Endometrium (tissue), 2 donors: ENCODE data around the gene MECP2.

ENCODE experiments used
- FAIRE-seq: peaks from 2 replicates; lab custom pipeline; 2012; peaks lifted over from hg19 to GRCh38; lab: Jason Lieb, UNC
- donor health status: control.
- donor health status: control.

The MECP2 gene

DNA sequence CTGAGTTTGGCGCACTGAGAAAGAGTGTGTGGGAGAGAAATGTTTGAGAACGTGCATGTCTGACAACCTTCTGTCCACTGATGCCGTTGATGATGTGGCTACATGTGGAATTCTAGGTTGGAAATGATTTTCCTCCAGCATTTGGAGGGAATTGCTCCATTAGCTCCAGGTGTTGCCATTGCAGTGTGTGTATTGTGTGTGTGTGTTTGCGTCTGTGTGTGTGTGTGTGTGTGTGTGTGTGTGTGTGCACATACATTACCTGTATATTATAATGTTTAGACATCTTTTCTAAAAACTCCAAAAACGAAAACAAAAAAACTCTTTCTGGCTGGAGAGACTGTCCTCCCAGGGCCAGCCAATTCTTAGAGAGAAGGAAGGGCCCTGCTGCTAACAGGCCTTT, 18.2 kb upstream of the MECP2 start:
- no peak for FAIRE-seq

DNA sequence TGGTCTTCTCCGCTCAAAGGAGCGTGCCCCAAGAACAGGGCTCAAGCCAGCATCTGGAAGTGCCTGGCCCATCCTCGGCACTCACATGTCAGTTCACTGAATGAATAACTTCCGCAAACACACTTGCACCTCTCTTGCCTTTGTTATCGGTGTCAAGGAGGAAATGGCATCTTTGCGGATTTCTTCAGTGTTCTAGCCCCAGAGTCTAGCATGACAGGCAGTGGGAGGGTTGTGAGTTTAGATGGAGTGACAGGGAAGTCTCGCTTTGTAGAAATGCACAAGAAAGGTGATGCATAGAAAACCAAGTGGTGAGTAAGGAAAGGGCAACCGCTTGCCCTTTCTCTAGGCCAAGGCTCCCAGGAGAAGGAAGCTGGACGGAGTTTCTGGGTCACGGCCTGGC, 17.6 kb upstream of the MECP2 start:
- no peak for FAIRE-seq

- no peak for FAIRE-seq
Measured at GRCh38 chrX:154114652-154115051, 17.1 kb upstream of the MECP2 start.

GRCh38 chrX:154113729-154114128, 16.2 kb upstream of the MECP2 start:
- FAIRE-seq: no peak

GRCh38 chrX:154098551-154098950, 1.0 kb upstream of the MECP2 start:
- FAIRE-seq: no peak

DNA sequence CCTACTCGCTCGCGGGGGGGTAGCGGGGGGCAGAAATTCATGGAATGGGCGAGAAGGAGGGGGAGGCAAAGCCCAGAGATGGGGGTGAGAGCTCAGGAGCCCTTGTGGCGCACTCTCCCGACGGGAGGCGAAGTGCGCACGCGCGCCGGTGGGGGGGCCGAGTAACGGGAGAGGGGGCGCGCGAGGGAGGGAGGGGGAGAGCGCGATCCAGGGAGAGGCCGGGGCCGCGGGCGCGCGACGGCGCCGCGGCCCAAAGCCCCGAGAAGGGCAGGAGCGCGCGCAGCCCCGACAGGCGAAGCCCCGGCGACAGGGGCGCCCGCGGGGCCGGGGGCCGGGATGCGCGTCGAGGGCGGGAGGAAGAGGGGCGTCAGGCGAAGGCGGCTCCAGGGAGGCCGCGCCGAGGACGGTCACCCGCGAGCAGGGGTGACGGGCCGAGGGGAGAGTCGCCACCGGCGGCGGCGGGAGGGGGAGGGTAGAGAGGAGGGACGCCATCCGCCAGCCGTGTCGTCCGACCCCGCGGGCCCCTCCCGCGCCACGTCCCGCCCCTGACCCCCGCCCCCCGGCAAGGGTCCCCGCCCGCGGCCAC, 421 bp downstream of the MECP2 start:
- FAIRE-seq: no peak

GRCh38 chrX:154096140-154097002, 1.1 kb downstream of the MECP2 start:
- no peak for FAIRE-seq

DNA sequence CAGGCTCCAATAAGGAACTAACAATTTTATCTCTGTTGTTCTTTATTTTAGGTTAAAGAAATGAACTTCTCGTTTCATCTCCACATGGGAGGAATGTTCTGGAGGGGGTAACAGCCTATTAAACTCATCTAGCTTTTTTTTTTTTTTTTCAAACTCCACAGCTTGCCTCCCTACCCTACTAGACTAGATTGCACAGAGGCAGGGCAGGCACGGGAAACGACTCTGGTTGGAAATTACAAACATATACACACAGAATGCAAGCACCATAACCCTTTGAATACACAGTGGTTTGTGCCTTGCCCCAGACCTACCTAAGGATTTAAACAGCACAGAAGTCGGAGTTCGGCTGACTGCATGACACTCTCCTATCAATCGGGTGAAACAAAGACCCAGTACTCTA, 2.7 kb downstream of the MECP2 start:
- no peak for FAIRE-seq

GRCh38 chrX:154093965-154094364, 3.6 kb downstream of the MECP2 start:
- FAIRE-seq: no peak

DNA sequence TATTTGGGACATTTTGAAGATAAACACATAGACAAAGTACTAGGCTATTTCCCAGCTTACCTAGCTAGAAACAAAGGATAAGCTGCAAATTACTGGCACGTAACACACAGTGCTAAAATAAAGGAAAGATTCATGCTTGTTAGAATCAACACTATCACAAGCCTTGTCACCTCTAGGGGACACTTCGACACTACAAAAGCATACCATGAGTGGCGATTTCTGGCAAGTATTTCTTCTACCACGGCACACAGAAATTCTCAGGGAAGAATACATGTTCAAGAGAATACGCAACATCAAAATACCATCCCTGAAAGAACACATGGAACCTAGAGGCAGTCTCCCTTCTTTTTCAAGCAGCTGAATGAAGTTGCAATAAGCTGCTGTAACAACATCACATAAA, 5.1 kb downstream of the MECP2 start:
- no peak for FAIRE-seq

GRCh38 chrX:154091678-154092077, 5.8 kb downstream of the MECP2 start:
- FAIRE-seq: no peak

- no peak for FAIRE-seq
Measured at GRCh38 chrX:154090731-154091130, 6.8 kb downstream of the MECP2 start.

DNA sequence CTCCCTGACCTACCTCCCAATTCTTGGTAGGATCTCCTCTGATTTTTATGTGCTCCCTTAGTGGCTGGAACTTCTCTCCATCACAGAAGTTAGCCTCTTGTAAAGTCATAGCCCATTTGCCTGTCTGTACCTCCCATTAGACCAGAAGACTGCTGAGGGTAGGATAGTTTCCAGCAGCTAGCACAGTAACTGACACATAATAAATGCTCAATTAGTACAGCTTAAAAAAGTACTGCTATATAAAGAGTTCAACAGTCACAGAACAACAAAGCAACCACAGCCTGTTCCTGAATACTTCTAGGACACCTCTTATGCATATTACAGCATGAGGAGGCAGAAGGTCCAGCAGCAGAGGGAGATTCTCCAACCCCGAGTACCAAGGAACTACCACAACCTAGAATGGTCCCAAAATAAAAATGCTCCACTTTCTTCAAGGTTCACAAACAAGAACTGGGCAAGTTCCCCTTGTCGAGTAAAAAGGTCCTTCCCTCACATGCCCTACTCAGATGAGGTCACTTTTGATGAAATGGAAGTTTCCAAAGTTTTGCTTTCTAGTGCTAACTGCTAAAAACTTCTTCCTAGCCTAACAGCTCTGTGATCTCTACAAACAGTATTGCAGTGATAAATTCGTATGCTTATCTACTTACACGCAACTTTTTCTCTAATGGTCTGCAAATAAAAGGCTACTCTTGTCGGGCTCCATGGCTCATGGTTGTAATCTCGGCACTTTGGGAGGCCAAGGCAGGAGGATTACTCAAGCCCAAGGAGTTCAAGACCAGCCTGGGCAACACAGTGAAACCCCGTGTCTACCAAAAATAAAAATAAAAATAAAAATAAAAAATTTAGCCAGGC, 12.8 kb downstream of the MECP2 start:
- FAIRE-seq: no peak

DNA sequence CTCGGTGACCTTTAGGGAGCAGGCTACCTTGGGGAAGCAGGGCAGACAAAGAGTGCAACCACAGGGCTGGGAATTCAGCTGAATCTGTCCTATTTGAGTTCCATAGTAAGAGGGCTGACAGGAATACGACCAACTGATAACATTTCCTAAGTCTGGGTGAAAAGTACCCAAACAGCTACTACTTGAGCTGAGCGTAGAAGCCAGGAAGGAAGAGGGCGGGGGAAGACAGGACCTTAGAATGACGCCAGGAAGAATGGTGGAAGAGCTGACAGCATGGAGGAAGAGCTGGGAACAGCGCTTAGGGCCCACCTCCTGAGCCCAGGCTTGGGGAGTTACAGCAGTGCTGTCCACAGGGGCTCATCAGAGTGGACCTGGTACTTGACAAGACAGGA, 14.4 kb downstream of the MECP2 start:
- FAIRE-seq: no peak

GRCh38 chrX:154082396-154083125, 15.0 kb downstream of the MECP2 start:
- FAIRE-seq: no peak

GRCh38 chrX:154077101-154077500, 20.4 kb downstream of the MECP2 start:
- no peak for FAIRE-seq

- no peak for FAIRE-seq
Measured at GRCh38 chrX:154074199-154074598, 23.3 kb downstream of the MECP2 start.

- no peak for FAIRE-seq
Measured at GRCh38 chrX:154072192-154072591, 25.3 kb downstream of the MECP2 start.

- FAIRE-seq: no peak
Measured at GRCh38 chrX:154068560-154068959, 29.0 kb downstream of the MECP2 start.

- FAIRE-seq: no peak
Measured at GRCh38 chrX:154064637-154065435, 32.7 kb downstream of the MECP2 start.

- FAIRE-seq: no peak
Measured at GRCh38 chrX:154063234-154063633, 34.3 kb downstream of the MECP2 start.
